Panc1 (cell line): ENCODE data around the gene ZBTB4.

Experiments used
- CTCF ChIP-seq: fragments of 450-650 bp; IDR thresholded peaks from 2 replicates; pipeline ENCODE4 v1.5.1; 2017; ENCODE audit warnings: mild to moderate bottlenecking
- POLR2AphosphoS5 ChIP-seq: IDR thresholded peaks from 2 replicates; pipeline ENCODE4 v1.6.1; 2012; ENCODE audit warnings: mild to moderate bottlenecking, low read depth, low read length, moderate library complexity
- REST ChIP-seq, 2 experiments: IDR thresholded peaks; 2 replicates each; pipeline ENCODE4 v1.6.1; 2011 to 2012; ENCODE audit warnings: low read depth in 2 of 2, control low read depth in 1 of 2, low read length in 1 of 2, mild to moderate bottlenecking in 1 of 2, moderate library complexity in 1 of 2; ENCODE audit not compliant: insufficient read depth in 1 of 2
- TCF7L2 ChIP-seq: IDR thresholded peaks from 2 replicates; pipeline ENCODE4 v1.6.1; 2011; ENCODE audit warnings: mild to moderate bottlenecking, low read depth, low read length, inconsistent platforms

GRCh38 chr17:7483255-7484066 is 4.0 kb upstream of the ZBTB4 start:
- TF ChIP-seq POLR2AphosphoS5 = no peak
- no peak for TF ChIP-seq CTCF
- TF ChIP-seq REST (IDR thresholded peaks at IDR 0.05; ENCODE audit: insufficient read depth in 1 of 2, low read depth in 2 of 2, low read length in 1 of 2) = no peak
- TF ChIP-seq TCF7L2 = no peak
